Liver (tissue), 9 donors: Measurements from ENCODE around the gene SEC61B. TPM values are rescaled to one million over a fixed set of nuclear protein-coding genes. Genes with fewer than 3 reads are reported as not detected.

Experiments
- DNase-seq: peaks from one replicate; pipeline ENCODE4 v3.0.0-alpha.2; 2017; ENCODE audit warnings: low spot score
- H3K27ac ChIP-seq, 2 donors: one replicate each; pipeline ENCODE4 v1.7.0; 2013; ENCODE audit warnings: inconsistent platforms in 2 of 2, low read length in 2 of 2, control low read depth in 1 of 2, low read depth in 1 of 2, mild to moderate bottlenecking in 1 of 2
- H3K27me3 ChIP-seq, 4 donors: one replicate each; pipeline versions ENCODE4 v1.6.1 to v1.7.0; 2013; ENCODE audit warnings: low read length in 3 of 4, inconsistent platforms in 1 of 4, mild to moderate bottlenecking in 1 of 4, moderate library complexity in 1 of 4; ENCODE audit not compliant: control insufficient read depth in 4 of 4, insufficient read depth in 4 of 4
- H3K36me3 ChIP-seq, 4 donors: one replicate each; pipeline versions ENCODE4 v1.6.1 to v1.7.0; 2013; ENCODE audit warnings: low read length in 3 of 4, mild to moderate bottlenecking in 3 of 4, low read depth in 1 of 4, moderate library complexity in 1 of 4; ENCODE audit not compliant: control insufficient read depth in 4 of 4, insufficient read depth in 3 of 4
- H3K4me1 ChIP-seq, 4 donors: one replicate each; pipeline versions ENCODE4 v1.6.1 to v1.7.0; 2013; ENCODE audit warnings: low read length in 3 of 4, mild to moderate bottlenecking in 3 of 4, moderate library complexity in 1 of 4; ENCODE audit not compliant: control insufficient read depth in 4 of 4, insufficient read depth in 4 of 4
- H3K4me3 ChIP-seq, 3 donors: one replicate each; pipeline versions ENCODE4 v1.6.1 to v1.7.0; 2013; ENCODE audit warnings: low read length in 3 of 3, control low read depth in 1 of 3, low read depth in 1 of 3, mild to moderate bottlenecking in 1 of 3
- H3K9ac ChIP-seq, 2 donors: one replicate each; pipeline ENCODE4 v1.7.0; 2013; ENCODE audit warnings: low read length in 2 of 2, mild to moderate bottlenecking in 2 of 2, moderate library complexity in 2 of 2, control low read depth in 1 of 2, low read depth in 1 of 2
- H3K9me3 ChIP-seq, 4 donors: one replicate each; pipeline versions ENCODE4 v1.6.1 to v1.7.0; 2013; ENCODE audit warnings: low read length in 3 of 4; ENCODE audit not compliant: control insufficient read depth in 4 of 4
- EGR1 ChIP-seq, 2 donors: IDR thresholded peaks; 2 replicates each; pipeline ENCODE4 v1.6.1; 2016 to 2018; ENCODE audit warnings: antibody characterized with exemption in 2 of 2, low read depth in 2 of 2
- FOXA1 ChIP-seq: IDR thresholded peaks from 2 replicates; pipeline ENCODE4 v1.6.1; 2016; ENCODE audit warnings: antibody characterized with exemption
- FOXA2 ChIP-seq: IDR thresholded peaks from 2 replicates; pipeline ENCODE4 v1.6.1; 2016; ENCODE audit warnings: antibody characterized with exemption
- GABPA ChIP-seq, 2 donors: IDR thresholded peaks in 1 of 2; conservative IDR thresholded peaks in 1 of 2; 2 replicates each; pipeline ENCODE4 v1.6.1; 2016; ENCODE audit warnings: antibody characterized with exemption in 2 of 2, mild to moderate bottlenecking in 1 of 2, moderate library complexity in 1 of 2
- HNF4A ChIP-seq, 2 donors: conservative IDR thresholded peaks; 2 replicates each; pipeline ENCODE4 v1.6.1; 2016; ENCODE audit warnings: antibody characterized with exemption in 2 of 2, mild to moderate bottlenecking in 2 of 2
- HNF4G ChIP-seq: IDR thresholded peaks from 2 replicates; pipeline ENCODE4 v1.6.1; 2016; ENCODE audit warnings: antibody characterized with exemption
- JUND ChIP-seq, 2 donors: IDR thresholded peaks; 2 replicates each; pipeline ENCODE4 v1.6.1; 2016; ENCODE audit warnings: antibody characterized with exemption in 2 of 2
- NR2F2 ChIP-seq: IDR thresholded peaks from 2 replicates; pipeline ENCODE4 v1.6.1; 2016; ENCODE audit warnings: antibody characterized with exemption
- RAD21 ChIP-seq, 2 donors: IDR thresholded peaks; 2 replicates each; pipeline ENCODE4 v1.6.1; 2016; ENCODE audit warnings: antibody characterized with exemption in 2 of 2, mild to moderate bottlenecking in 2 of 2
- REST ChIP-seq: IDR thresholded peaks from 2 replicates; pipeline ENCODE4 v1.6.1; 2016; ENCODE audit warnings: antibody characterized with exemption, mild to moderate bottlenecking
- RXRA ChIP-seq, 2 donors: IDR thresholded peaks; 2 replicates each; pipeline ENCODE4 v1.6.1; 2017 to 2018; ENCODE audit warnings: antibody characterized with exemption in 2 of 2, mild to moderate bottlenecking in 1 of 2
- SP1 ChIP-seq: IDR thresholded peaks from 2 replicates; pipeline ENCODE4 v1.6.1; 2018; ENCODE audit warnings: antibody characterized with exemption, mild to moderate bottlenecking
- TAF1 ChIP-seq: conservative IDR thresholded peaks from 2 replicates; pipeline ENCODE4 v1.6.1; 2016; ENCODE audit warnings: antibody characterized with exemption, mild to moderate bottlenecking
- YY1 ChIP-seq: IDR thresholded peaks from 2 replicates; pipeline ENCODE4 v1.6.1; 2016; ENCODE audit warnings: antibody characterized with exemption, mild to moderate bottlenecking
- whole genome bisulfite sequencing: extraction: QIAGEN DNeasy Blood & Tissue Kit; methylation state at CpG from one replicate; pipeline ENCODE4 v1.1.7; 2013; 5-methylcytosine and 5-hydroxymethylcytosine counted together
- polyA plus RNA-seq, 2 donors: library from polyadenylated mRNA; stranded (reverse) in 1 of 2; unstranded in 1 of 2; fragments of 200-250 nt in 1 of 2; fragments of >200 nt in 1 of 2; fragmentation: Nextera tagmentation in 1 of 2; extraction: Ambion mirVana in 1 of 2; gene quantifications; one replicate each; pipeline versions ENCODE4 v1.2.1 to v1.2.3, GENCODE V29; 2013 to 2015
- total RNA-seq, 2 donors: library from RNA; depleted of rRNA; stranded (reverse); fragments of >200 nt; gene quantifications; one replicate each; pipeline ENCODE4 v1.2.3, GENCODE V29; 2014
- TF ChIP-seq, protein P1 (sequence below): IDR thresholded peaks from 2 replicates; pipeline ENCODE4 v1.6.1; 2016; ENCODE audit warnings: antibody characterized with exemption
- TF ChIP-seq, protein P2 (sequence below): fragments of 150-350 bp; IDR thresholded peaks from 2 replicates; pipeline ENCODE4 v1.5.1; 2017; ENCODE audit warnings: improper control_type of control experiment, low read depth, low read length; ENCODE audit not compliant: missing input control
- TF ChIP-seq, protein P3 (sequence below): IDR thresholded peaks from 2 replicates; pipeline ENCODE4 v1.6.1; 2016; ENCODE audit warnings: antibody characterized with exemption
- TF ChIP-seq, protein P4 (sequence below): IDR thresholded peaks from 2 replicates; pipeline ENCODE4 v1.6.1; 2016; ENCODE audit warnings: antibody characterized with exemption
- donor health status: healthy.
- donor health status: healthy.
- donor health status: healthy.
- donor health status: healthy.
- donor health status: healthy.

SEC61B gene
- total and polyA plus RNA-seq, 4 donors = 84.1 to 431 (median 228) TPM

- H3K9ac ChIP-seq = no peak overlapping the region
- no peak overlapping the region for H3K4me3 ChIP-seq
- peaks cover 0 to 8% (median 3%) of the 10 kb centered on the region in 4 donors for H3K4me1 ChIP-seq
- H3K27me3 ChIP-seq = no peaks in the 10 kb centered on the region
- 47% methylated on average over 10 of the region's 10 CpGs for WGBS
- H3K27ac ChIP-seq = no peak overlapping the region
- no peaks in the 10 kb centered on the region for H3K36me3 ChIP-seq
- H3K9me3 ChIP-seq = no peaks in the 10 kb centered on the region
- no peak for DNase-seq
- TF ChIP-seq HNF4A (conservative IDR thresholded peaks at IDR 0.05) = no peak
- no peak for TF ChIP-seq TAF1
- TF ChIP-seq, protein P1, sequence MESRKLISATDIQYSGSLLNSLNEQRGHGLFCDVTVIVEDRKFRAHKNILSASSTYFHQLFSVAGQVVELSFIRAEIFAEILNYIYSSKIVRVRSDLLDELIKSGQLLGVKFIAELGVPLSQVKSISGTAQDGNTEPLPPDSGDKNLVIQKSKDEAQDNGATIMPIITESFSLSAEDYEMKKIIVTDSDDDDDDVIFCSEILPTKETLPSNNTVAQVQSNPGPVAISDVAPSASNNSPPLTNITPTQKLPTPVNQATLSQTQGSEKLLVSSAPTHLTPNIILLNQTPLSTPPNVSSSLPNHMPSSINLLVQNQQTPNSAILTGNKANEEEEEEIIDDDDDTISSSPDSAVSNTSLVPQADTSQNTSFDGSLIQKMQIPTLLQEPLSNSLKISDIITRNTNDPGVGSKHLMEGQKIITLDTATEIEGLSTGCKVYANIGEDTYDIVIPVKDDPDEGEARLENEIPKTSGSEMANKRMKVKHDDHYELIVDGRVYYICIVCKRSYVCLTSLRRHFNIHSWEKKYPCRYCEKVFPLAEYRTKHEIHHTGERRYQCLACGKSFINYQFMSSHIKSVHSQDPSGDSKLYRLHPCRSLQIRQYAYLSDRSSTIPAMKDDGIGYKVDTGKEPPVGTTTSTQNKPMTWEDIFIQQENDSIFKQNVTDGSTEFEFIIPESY = no peak
- TF ChIP-seq, protein P2, sequence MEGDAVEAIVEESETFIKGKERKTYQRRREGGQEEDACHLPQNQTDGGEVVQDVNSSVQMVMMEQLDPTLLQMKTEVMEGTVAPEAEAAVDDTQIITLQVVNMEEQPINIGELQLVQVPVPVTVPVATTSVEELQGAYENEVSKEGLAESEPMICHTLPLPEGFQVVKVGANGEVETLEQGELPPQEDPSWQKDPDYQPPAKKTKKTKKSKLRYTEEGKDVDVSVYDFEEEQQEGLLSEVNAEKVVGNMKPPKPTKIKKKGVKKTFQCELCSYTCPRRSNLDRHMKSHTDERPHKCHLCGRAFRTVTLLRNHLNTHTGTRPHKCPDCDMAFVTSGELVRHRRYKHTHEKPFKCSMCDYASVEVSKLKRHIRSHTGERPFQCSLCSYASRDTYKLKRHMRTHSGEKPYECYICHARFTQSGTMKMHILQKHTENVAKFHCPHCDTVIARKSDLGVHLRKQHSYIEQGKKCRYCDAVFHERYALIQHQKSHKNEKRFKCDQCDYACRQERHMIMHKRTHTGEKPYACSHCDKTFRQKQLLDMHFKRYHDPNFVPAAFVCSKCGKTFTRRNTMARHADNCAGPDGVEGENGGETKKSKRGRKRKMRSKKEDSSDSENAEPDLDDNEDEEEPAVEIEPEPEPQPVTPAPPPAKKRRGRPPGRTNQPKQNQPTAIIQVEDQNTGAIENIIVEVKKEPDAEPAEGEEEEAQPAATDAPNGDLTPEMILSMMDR = no peak
- TF ChIP-seq SP1 = no peak
- TF ChIP-seq REST = no peak
- no peak for TF ChIP-seq HNF4G
- no peak for TF ChIP-seq FOXA1
- TF ChIP-seq RXRA (IDR thresholded peaks at IDR 0.05) = no peak
- no peak for TF ChIP-seq JUND (IDR thresholded peaks at IDR 0.05)
- no peak for TF ChIP-seq RAD21 (IDR thresholded peaks at IDR 0.05)
- TF ChIP-seq NR2F2 = no peak
- no peak for TF ChIP-seq FOXA2
- TF ChIP-seq, protein P3, sequence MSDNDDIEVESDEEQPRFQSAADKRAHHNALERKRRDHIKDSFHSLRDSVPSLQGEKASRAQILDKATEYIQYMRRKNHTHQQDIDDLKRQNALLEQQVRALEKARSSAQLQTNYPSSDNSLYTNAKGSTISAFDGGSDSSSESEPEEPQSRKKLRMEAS = no peak
- no peak for TF ChIP-seq YY1
- TF ChIP-seq, protein P4, sequence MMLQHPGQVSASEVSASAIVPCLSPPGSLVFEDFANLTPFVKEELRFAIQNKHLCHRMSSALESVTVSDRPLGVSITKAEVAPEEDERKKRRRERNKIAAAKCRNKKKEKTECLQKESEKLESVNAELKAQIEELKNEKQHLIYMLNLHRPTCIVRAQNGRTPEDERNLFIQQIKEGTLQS = no peak
- no peak for TF ChIP-seq GABPA (IDR thresholded peaks at IDR 0.05 in 1 of 2, conservative IDR thresholded peaks at IDR 0.05 in 1 of 2)
- no peak for TF ChIP-seq EGR1 (IDR thresholded peaks at IDR 0.05; ENCODE audit: low read depth in 2 of 2)
These were observed 38.0 kb upstream of the SEC61B start for GRCh38 chr9:99184110-99184474.
